GM12892 (cell line): Measurements from ENCODE around the gene RPGRIP1.

Source experiments
- POLR2A ChIP-seq: IDR thresholded peaks from 2 replicates; pipeline ENCODE4 v1.6.1; 2011; ENCODE audit warnings: low read depth, low read length, control low read depth
- TAF1 ChIP-seq: IDR thresholded peaks from 2 replicates; pipeline ENCODE4 v1.6.1; 2011; ENCODE audit warnings: low read depth, mild to moderate bottlenecking, control low read depth, low read length, borderline replicate concordance

- TF ChIP-seq POLR2A, result no peak
- no peak for TF ChIP-seq TAF1
Observed at GRCh38 chr14:21236948-21237797, 42.7 kb upstream of the RPGRIP1 start.
